WTC11 (cell line): ENCODE results near the gene CNNM3. TPM values are rescaled to one million over a fixed set of nuclear protein-coding genes. Genes with fewer than 3 reads are reported as not detected.
A peak's percentile ranks its signal among the peaks of the same experiment; 100 is the strongest.

Source experiments
- ATAC-seq: fragments of 200-7000 bp; cut with Tn5 transposase; 2 replicates; pipeline ENCODE4 v1.10.0; 2021; ENCODE audit warnings: mild to moderate bottlenecking, moderate library complexity
- CTCF ChIA-PET: fragments of 300-600 bp; sonication (Branson Sonifier 250); formaldehyde crosslinking; loops from one replicate; lab custom pipeline; 2021; ENCODE audit warnings: antibody characterized with exemption; lab: Charles Lee
- POLR2A ChIA-PET: fragments of 350-600 bp; sonication (Branson Sonifier 250); formaldehyde crosslinking; loops from one replicate; lab custom pipeline; 2021; ENCODE audit warnings: antibody characterized with exemption; lab: Charles Lee
- DNase-seq: peaks from one replicate; pipeline ENCODE4 v3.0.0; 2021; ENCODE audit warnings: low spot score
- H3K27ac Mint-ChIP-seq: 2 replicates; pipeline ENCODE4 v1.8.0; 2021; ENCODE audit warnings: mixed read lengths
- H3K27me3 Mint-ChIP-seq: 2 replicates; pipeline ENCODE4 v1.8.0; 2021; ENCODE audit warnings: low read depth, mild to moderate bottlenecking, moderate library complexity, mixed read lengths
- H3K36me3 Mint-ChIP-seq: 2 replicates; pipeline ENCODE4 v1.8.0; 2021; ENCODE audit warnings: mixed read lengths
- H3K4me1 Mint-ChIP-seq: 2 replicates; pipeline ENCODE4 v1.8.0; 2022; ENCODE audit warnings: mixed read lengths
- H3K4me3 Mint-ChIP-seq: 2 replicates; pipeline ENCODE4 v1.8.0; 2021; ENCODE audit warnings: mild to moderate bottlenecking, moderate library complexity, mixed read lengths
- H3K9me3 Mint-ChIP-seq: 2 replicates; pipeline ENCODE4 v1.8.0; 2021; ENCODE audit warnings: mixed read lengths
- AFF4 ChIP-seq: sonication (generic); formaldehyde crosslinking; IDR thresholded peaks from 2 replicates; pipeline ENCODE4 v1.8.1; 2023; ENCODE audit warnings: mild to moderate bottlenecking, missing genetic modification reagents, borderline replicate concordance
- ATF1 ChIP-seq: sonication (generic); formaldehyde crosslinking; IDR thresholded peaks from 2 replicates; pipeline ENCODE4 v1.8.1; 2023; ENCODE audit warnings: mild to moderate bottlenecking, moderate library complexity, missing genetic modification reagents
- CBFB ChIP-seq: sonication (generic); formaldehyde crosslinking; IDR thresholded peaks from 2 replicates; pipeline ENCODE4 v1.8.1; 2022; ENCODE audit warnings: mild to moderate bottlenecking, low read depth, missing genetic modification reagents
- ESRRA ChIP-seq: sonication (generic); formaldehyde crosslinking; IDR thresholded peaks from 2 replicates; pipeline ENCODE4 v1.8.1; 2022; ENCODE audit warnings: mild to moderate bottlenecking, missing genetic modification reagents, borderline replicate concordance
- FOXK1 ChIP-seq: sonication (generic); formaldehyde crosslinking; IDR thresholded peaks from 2 replicates; pipeline ENCODE4 v1.8.0; 2022; ENCODE audit warnings: mild to moderate bottlenecking, moderate library complexity, missing genetic modification reagents
- GRHL2 ChIP-seq: fragments of 250-450 bp; sonication (Bioruptor Pico); IDR thresholded peaks from 2 replicates; pipeline ENCODE4 v1.8.0; 2022; ENCODE audit warnings: mild to moderate bottlenecking, moderate library complexity; ENCODE audit not compliant: insufficient replicate concordance, severe bottlenecking
- NFATC4 ChIP-seq: fragments of 250-450 bp; sonication (Bioruptor Pico); IDR thresholded peaks from 2 replicates; pipeline ENCODE4 v1.9.0; 2021; ENCODE audit warnings: mild to moderate bottlenecking
- NR1H2 ChIP-seq: sonication (generic); formaldehyde crosslinking; IDR thresholded peaks from 2 replicates; pipeline ENCODE4 v1.9.0; 2021; ENCODE audit warnings: mild to moderate bottlenecking, moderate library complexity, missing genetic modification reagents
- NR3C1 ChIP-seq: sonication (generic); formaldehyde crosslinking; conservative IDR thresholded peaks from 2 replicates; pipeline ENCODE4 v1.8.1; 2023; ENCODE audit warnings: low read depth, mild to moderate bottlenecking, missing genetic modification reagents
- OVOL2 ChIP-seq: fragments of 250-450 bp; sonication (Bioruptor Pico); IDR thresholded peaks from 2 replicates; pipeline ENCODE4 v1.9.0; 2021; ENCODE audit warnings: mild to moderate bottlenecking, borderline replicate concordance
- SMAD4 ChIP-seq: sonication (generic); formaldehyde crosslinking; IDR thresholded peaks from 2 replicates; pipeline ENCODE4 v1.8.0; 2022; ENCODE audit warnings: mild to moderate bottlenecking, missing genetic modification reagents
- SOX15 ChIP-seq: fragments of 250-450 bp; sonication (Bioruptor Pico); IDR thresholded peaks from 2 replicates; pipeline ENCODE4 v1.9.0; 2021; ENCODE audit warnings: mild to moderate bottlenecking
- ZNF138 ChIP-seq: sonication (generic); formaldehyde crosslinking; conservative IDR thresholded peaks from 2 replicates; pipeline ENCODE4 v1.8.1; 2022; ENCODE audit warnings: mild to moderate bottlenecking, moderate library complexity, missing genetic modification reagents
- ZNF317 ChIP-seq: sonication (generic); formaldehyde crosslinking; IDR thresholded peaks from 2 replicates; pipeline ENCODE4 v1.8.1; 2023; ENCODE audit warnings: low read depth, mild to moderate bottlenecking, moderate library complexity, missing genetic modification reagents, borderline replicate concordance
- ZNF423 ChIP-seq: fragments of 250-450 bp; sonication (Bioruptor Pico); IDR thresholded peaks from 2 replicates; pipeline ENCODE4 v2.1.2; 2022; ENCODE audit warnings: mild to moderate bottlenecking, moderate library complexity
- ZNF532 ChIP-seq: fragments of 250-450 bp; sonication (Bioruptor Pico); IDR thresholded peaks from 2 replicates; pipeline ENCODE4 v1.9.0; 2021; ENCODE audit warnings: mild to moderate bottlenecking, borderline replicate concordance
- total RNA-seq: library from RNA; stranded (reverse); gene quantifications from 3 replicates; pipeline ENCODE4 v1.2.3, GENCODE V29; 2021
- TF ChIP-seq, protein P1 (sequence below): sonication (generic); formaldehyde crosslinking; IDR thresholded peaks from 2 replicates; pipeline ENCODE4 v1.8.0; 2022; ENCODE audit warnings: mild to moderate bottlenecking, missing genetic modification reagents
- TF ChIP-seq, protein P2 (sequence below): sonication (generic); formaldehyde crosslinking; IDR thresholded peaks from 2 replicates; pipeline ENCODE4 v1.8.1; 2023; ENCODE audit warnings: mild to moderate bottlenecking, missing genetic modification reagents
- TF ChIP-seq, protein P3 (sequence below): fragments of 250-450 bp; sonication (Bioruptor Pico); conservative IDR thresholded peaks from 2 replicates; pipeline ENCODE4 v1.9.0; 2021; ENCODE audit warnings: mild to moderate bottlenecking

CNNM3 gene
- total RNA-seq, 1 experiment from 2014 or later = 34.9 TPM

DNA sequence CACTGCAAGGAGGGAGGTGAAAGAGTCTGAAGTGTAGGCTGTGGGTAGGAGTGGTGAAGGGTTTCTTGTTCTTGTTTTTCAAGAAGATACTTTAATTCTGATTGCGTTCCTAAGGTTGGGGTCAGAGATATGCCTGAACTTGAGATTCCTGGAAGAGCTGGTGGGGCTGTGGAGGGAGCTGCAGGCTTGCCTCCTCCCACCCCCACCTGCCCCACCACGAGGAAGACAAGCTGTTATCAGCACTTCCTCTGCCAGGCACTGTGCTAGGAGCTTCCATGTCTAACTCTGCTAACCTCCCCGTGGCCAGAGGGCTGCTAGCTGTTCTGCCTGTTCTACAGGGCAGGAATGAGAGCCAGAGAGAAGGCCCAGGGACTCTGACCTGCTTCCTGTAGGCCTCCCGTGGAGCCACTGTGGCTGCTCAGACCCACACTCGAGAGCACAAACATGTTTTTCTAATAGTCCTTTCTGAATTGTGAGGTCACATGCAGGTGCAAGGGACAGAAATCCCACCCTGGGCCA lies 14.0 kb downstream of the CNNM3 start (continued):
- TF ChIP-seq ZNF532 (CRISPR knock-in tag) (no peak), AFF4 (CRISPR knock-in tag) (no peak), ZNF423 (CRISPR knock-in tag) (no peak), NFATC4 (no peak), OVOL2 (CRISPR knock-in tag) (no peak), GRHL2 (CRISPR knock-in tag) (no peak), ZNF317 (no peak), ZNF138 (CRISPR knock-in tag) (no peak)
- TF ChIP-seq, protein P1, sequence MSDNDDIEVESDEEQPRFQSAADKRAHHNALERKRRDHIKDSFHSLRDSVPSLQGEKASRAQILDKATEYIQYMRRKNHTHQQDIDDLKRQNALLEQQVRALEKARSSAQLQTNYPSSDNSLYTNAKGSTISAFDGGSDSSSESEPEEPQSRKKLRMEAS (CRISPR knock-in tag) = no peak
- TF ChIP-seq, protein P2, sequence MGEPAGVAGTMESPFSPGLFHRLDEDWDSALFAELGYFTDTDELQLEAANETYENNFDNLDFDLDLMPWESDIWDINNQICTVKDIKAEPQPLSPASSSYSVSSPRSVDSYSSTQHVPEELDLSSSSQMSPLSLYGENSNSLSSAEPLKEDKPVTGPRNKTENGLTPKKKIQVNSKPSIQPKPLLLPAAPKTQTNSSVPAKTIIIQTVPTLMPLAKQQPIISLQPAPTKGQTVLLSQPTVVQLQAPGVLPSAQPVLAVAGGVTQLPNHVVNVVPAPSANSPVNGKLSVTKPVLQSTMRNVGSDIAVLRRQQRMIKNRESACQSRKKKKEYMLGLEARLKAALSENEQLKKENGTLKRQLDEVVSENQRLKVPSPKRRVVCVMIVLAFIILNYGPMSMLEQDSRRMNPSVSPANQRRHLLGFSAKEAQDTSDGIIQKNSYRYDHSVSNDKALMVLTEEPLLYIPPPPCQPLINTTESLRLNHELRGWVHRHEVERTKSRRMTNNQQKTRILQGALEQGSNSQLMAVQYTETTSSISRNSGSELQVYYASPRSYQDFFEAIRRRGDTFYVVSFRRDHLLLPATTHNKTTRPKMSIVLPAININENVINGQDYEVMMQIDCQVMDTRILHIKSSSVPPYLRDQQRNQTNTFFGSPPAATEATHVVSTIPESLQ (CRISPR knock-in tag) = no peak

DNA sequence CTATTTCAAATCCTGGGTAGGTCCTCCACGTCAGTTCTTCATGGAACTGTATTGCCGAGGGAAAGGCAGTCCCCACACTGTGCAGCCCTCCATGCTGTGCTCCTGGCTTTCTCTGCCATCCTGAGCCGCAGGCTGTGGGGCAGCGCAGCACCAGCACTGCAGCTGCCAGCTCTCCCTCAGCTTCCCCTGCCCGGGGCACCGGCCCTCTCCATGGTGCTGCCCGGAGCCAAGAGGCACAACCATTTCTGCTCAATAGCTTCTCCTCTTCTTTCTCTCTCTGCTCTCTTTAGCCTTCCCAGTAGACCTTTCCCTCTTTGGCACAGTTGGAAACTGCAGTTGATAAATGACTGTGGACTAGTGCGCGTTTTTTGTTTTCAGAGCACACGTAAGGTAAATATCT lies 15.6 kb downstream of the CNNM3 start:
- DNase-seq (no peak), ATAC-seq (peak; percentile 5; the same call in 1 of the 2 replicates)
- TF ChIP-seq SOX15 (CRISPR knock-in tag) (no peak), ESRRA (CRISPR knock-in tag) (no peak), ATF1 (no peak), FOXK1 (CRISPR knock-in tag) (no peak), CBFB (CRISPR knock-in tag) (no peak), NR3C1 (no peak), SMAD4 (CRISPR knock-in tag) (no peak), NR1H2 (CRISPR knock-in tag) (no peak), ZNF532 (CRISPR knock-in tag) (no peak)
- TF ChIP-seq, protein P3, sequence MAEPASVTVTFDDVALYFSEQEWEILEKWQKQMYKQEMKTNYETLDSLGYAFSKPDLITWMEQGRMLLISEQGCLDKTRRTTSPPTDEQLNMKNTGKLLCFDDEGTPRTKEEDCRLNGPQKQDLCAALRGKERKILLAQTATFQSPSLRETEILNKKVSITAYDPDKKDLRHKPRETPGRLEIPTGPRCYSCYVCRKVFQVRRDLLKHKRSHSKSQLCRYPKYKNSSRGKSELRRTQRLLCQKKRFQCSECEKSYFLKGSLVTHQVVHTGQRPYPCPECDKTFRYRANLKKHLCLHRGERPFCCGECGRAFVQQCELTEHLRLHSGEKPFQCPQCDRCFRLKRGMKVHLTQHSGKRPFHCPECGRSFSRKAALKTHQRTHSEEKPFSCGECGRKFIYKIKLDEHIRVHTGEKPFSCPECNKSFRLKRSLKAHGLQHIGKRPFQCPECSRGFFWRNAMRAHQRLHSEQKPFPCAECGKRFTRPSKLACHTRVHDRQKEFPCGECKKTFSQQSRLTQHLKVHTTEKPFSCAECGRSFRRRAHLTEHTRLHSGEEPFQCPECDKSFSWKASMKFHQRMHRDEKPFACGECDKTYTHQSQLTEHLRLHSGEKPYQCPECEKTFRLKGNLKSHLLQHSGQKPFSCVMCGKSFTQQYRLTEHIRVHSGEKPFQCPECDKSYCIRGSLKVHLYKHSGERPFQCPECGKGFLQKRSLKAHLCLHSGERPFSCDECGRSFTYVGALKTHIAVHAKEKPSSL = no peak

More for the DNA sequence above, 15.6 kb downstream of the CNNM3 start:
- Mint-ChIP-seq H3K9me3 (no peaks in the 10 kb centered on the region), H3K4me1 (peaks cover 21% of the 10 kb centered on the region), H3K27ac (peak overlapping the region; percentile 90), H3K36me3 (peaks cover 60% of the 10 kb centered on the region), H3K4me3 (no peak overlapping the region), H3K27me3 (no peaks in the 10 kb centered on the region)
- ChIA-PET POLR2A (no interaction called here), CTCF (interaction anchor here (1.0 to 3.4 kb wide), 6 partner anchors 16 to 282 kb away, joined by 3 to 32 read pairs (median 8); partner anchors contain the start of genes ANKRD39 and CNNM3)
